IMR-90 (cell line): ENCODE data around the gene KCP. TPM values are rescaled to one million over a fixed set of nuclear protein-coding genes. Genes with fewer than 3 reads are reported as not detected.
A peak's percentile ranks its signal among the peaks of the same experiment; 100 is the strongest.

Experiments used
- ATAC-seq: fragments of 200-7000 bp; cut with Tn5 transposase; 2 replicates; pipeline ENCODE4 v1.9.1; 2020; ENCODE audit warnings: low read depth, mild to moderate bottlenecking, moderate library complexity
- BruUV-seq: library from RNA; stranded (reverse); fragments of 400-500 nt; replicated peaks from 2 replicates; lab custom pipeline; 2021; lab: Mats Ljungman, UMichigan
- CTCF ChIA-PET: fragments of 300-600 bp; formaldehyde crosslinking; extraction: SDS; loops from one replicate; lab custom pipeline; 2021; ENCODE audit warnings: antibody characterized with exemption; lab: Yijun Ruan, JAX
- POLR2A ChIA-PET: fragments of 300-600 bp; sonication (Branson Sonifier 250); formaldehyde crosslinking; loops from one replicate; lab custom pipeline; 2022; ENCODE audit warnings: antibody characterized with exemption; ENCODE audit not compliant: unreplicated experiment; lab: Charles Lee
- DNase-seq: peaks from one replicate; pipeline ENCODE4 v3.0.0; 2013
- H2AFZ ChIP-seq: replicated peaks from 2 replicates; pipeline ENCODE3; 2013; ENCODE audit warnings: low read length, mild to moderate bottlenecking; ENCODE audit not compliant: poor library complexity
- H2AK5ac ChIP-seq: 2 replicates; pipeline ENCODE4 v1.6.1; 2013; ENCODE audit warnings: low read depth, low read length, inconsistent platforms
- H2AK9ac ChIP-seq: replicated peaks from 2 replicates; pipeline ENCODE3; 2013; ENCODE audit warnings: mild to moderate bottlenecking, low read depth, low read length, moderate library complexity; ENCODE audit not compliant: poor library complexity
- H2BK120ac ChIP-seq: 2 replicates; pipeline ENCODE4 v1.6.1; 2013; ENCODE audit warnings: low read depth, low read length, inconsistent platforms
- H2BK15ac ChIP-seq: 3 replicates; pipeline ENCODE4 v1.6.1; 2013; ENCODE audit warnings: low read depth, low read length, inconsistent platforms
- H2BK20ac ChIP-seq: 2 replicates; pipeline ENCODE4 v1.6.1; 2013; ENCODE audit warnings: low read depth, mild to moderate bottlenecking, inconsistent platforms, low read length, moderate library complexity
- H2BK5ac ChIP-seq: 2 replicates; pipeline ENCODE4 v1.6.1; 2013; ENCODE audit warnings: mild to moderate bottlenecking, low read depth, low read length, inconsistent platforms; ENCODE audit not compliant: poor library complexity, severe bottlenecking
- H3K14ac ChIP-seq: replicated peaks from 2 replicates; pipeline ENCODE4 v1.6.1; 2013; ENCODE audit warnings: low read depth, low read length, inconsistent platforms
- H3K18ac ChIP-seq: 2 replicates; pipeline ENCODE4 v1.6.1; 2013; ENCODE audit warnings: low read depth, low read length, control low read depth
- H3K23ac ChIP-seq: 2 replicates; pipeline ENCODE4 v1.6.1; 2013; ENCODE audit warnings: low read depth, low read length, inconsistent platforms
- H3K27ac ChIP-seq: 2 replicates; pipeline ENCODE4 v1.5.1; 2013; ENCODE audit warnings: mild to moderate bottlenecking, control low read depth, low read length; ENCODE audit not compliant: insufficient read depth
- H3K27me3 ChIP-seq: 2 replicates; pipeline ENCODE4 v1.6.1; 2013; ENCODE audit warnings: low read length; ENCODE audit not compliant: control insufficient read depth, insufficient read depth
- H3K36me3 ChIP-seq: 2 replicates; pipeline ENCODE4 v1.6.1; 2013; ENCODE audit warnings: low read length, mixed read lengths; ENCODE audit not compliant: control insufficient read depth, insufficient read depth
- H3K4ac ChIP-seq: 2 replicates; pipeline ENCODE4 v1.6.1; 2013; ENCODE audit warnings: low read depth, low read length, inconsistent platforms
- H3K4me1 ChIP-seq: 2 replicates; pipeline ENCODE4 v1.6.1; 2013; ENCODE audit warnings: low read length, mixed read lengths; ENCODE audit not compliant: control insufficient read depth, insufficient read depth
- H3K4me2 ChIP-seq: 2 replicates; pipeline ENCODE4 v1.6.1; 2013; ENCODE audit warnings: low read depth, mild to moderate bottlenecking, control low read depth, low read length, moderate library complexity
- H3K4me3 ChIP-seq: 2 replicates; pipeline ENCODE4 v1.5.1; 2013; ENCODE audit warnings: low read depth, mild to moderate bottlenecking, control low read depth, low read length, moderate library complexity; ENCODE audit not compliant: insufficient read depth
- H3K56ac ChIP-seq: 2 replicates; pipeline ENCODE4 v1.6.1; 2013; ENCODE audit warnings: low read length, inconsistent platforms; ENCODE audit not compliant: insufficient read depth; ENCODE audit errors: extremely low read depth
- H3K79me1 ChIP-seq, 2 experiments: 2 replicates each; pipeline ENCODE4 v1.6.1; 2013; ENCODE audit warnings: low read length in 2 of 2, inconsistent platforms in 1 of 2, low read depth in 1 of 2
- H3K9ac ChIP-seq: 2 replicates; pipeline ENCODE4 v1.6.1; 2013; ENCODE audit warnings: low read depth, low read length, control low read depth
- H3K9me1 ChIP-seq: 2 replicates; pipeline ENCODE4 v1.6.1; 2013; ENCODE audit warnings: low read length, inconsistent platforms; ENCODE audit not compliant: insufficient read depth
- H3K9me3 ChIP-seq: 2 replicates; pipeline ENCODE4 v1.6.1; 2013; ENCODE audit warnings: low read length; ENCODE audit not compliant: control insufficient read depth, insufficient read depth
- H4K20me1 ChIP-seq: 2 replicates; pipeline ENCODE4 v1.6.1; 2013; ENCODE audit warnings: low read length, inconsistent platforms; ENCODE audit not compliant: insufficient read depth
- H4K5ac ChIP-seq: 2 replicates; pipeline ENCODE4 v1.6.1; 2013; ENCODE audit warnings: mild to moderate bottlenecking, low read depth, low read length, control low read depth
- H4K8ac ChIP-seq, 2 experiments: 2 replicates each; pipeline ENCODE4 v1.6.1; 2013; ENCODE audit warnings: low read depth in 2 of 2, low read length in 2 of 2, control low read depth in 1 of 2, inconsistent platforms in 1 of 2
- H4K91ac ChIP-seq: 2 replicates; pipeline ENCODE4 v1.6.1; 2013; ENCODE audit warnings: low read depth, low read length, inconsistent platforms; ENCODE audit not compliant: insufficient read depth
- BHLHE40 ChIP-seq: fragments of 150-350 bp; IDR thresholded peaks from 2 replicates; pipeline ENCODE4 v1.6.1; 2016; ENCODE audit warnings: mild to moderate bottlenecking, low read depth, low read length
- CHD1 ChIP-seq: IDR thresholded peaks from 2 replicates; pipeline ENCODE4 v1.6.1; 2012; ENCODE audit warnings: low read depth, low read length, improper control_type of control experiment
- CTCF ChIP-seq: conservative IDR thresholded peaks from 2 replicates; pipeline ENCODE4 v1.5.1; 2012; ENCODE audit warnings: mild to moderate bottlenecking, low read depth, low read length, improper control_type of control experiment
- ELK1 ChIP-seq: fragments of 150-350 bp; IDR thresholded peaks from 2 replicates; pipeline ENCODE4 v1.6.1; 2016; ENCODE audit warnings: low read depth, mild to moderate bottlenecking, low read length, moderate library complexity, borderline replicate concordance
- FOS ChIP-seq: fragments of 150-350 bp; IDR thresholded peaks from 2 replicates; pipeline ENCODE4 v1.6.1; 2016; ENCODE audit warnings: low read depth, low read length
- MAFK ChIP-seq: IDR thresholded peaks from 2 replicates; pipeline ENCODE4 v1.6.1; 2012; ENCODE audit warnings: low read depth, low read length, improper control_type of control experiment
- MXI1 ChIP-seq: IDR thresholded peaks from 2 replicates; pipeline ENCODE4 v1.6.1; 2012; ENCODE audit warnings: low read depth, mild to moderate bottlenecking, low read length, moderate library complexity, borderline replicate concordance
- RCOR1 ChIP-seq: IDR thresholded peaks from 2 replicates; pipeline ENCODE4 v1.6.1; 2012; ENCODE audit warnings: mild to moderate bottlenecking, low read length, improper control_type of control experiment; ENCODE audit not compliant: insufficient replicate concordance
- SMC3 ChIP-seq: fragments of 150-350 bp; IDR thresholded peaks from 2 replicates; pipeline ENCODE4 v1.6.1; 2016; ENCODE audit warnings: low read depth, mild to moderate bottlenecking, antibody characterized with exemption, low read length, moderate library complexity
- WGBS, 2 experiments: methylation state at CpG; one replicate each; pipeline versions ENCODE4 v1.1.5 to v1.1.7; 2013; ENCODE audit warnings: missing lambda C conversion rate in 2 of 2; ENCODE audit not compliant: insufficient read length in 1 of 2; ENCODE audit errors: extremely low coverage in 2 of 2; 5-methylcytosine and 5-hydroxymethylcytosine counted together
- dilution Hi-C: fragments of 300-500 bp; cut with HindIII; formaldehyde crosslinking; loops from one replicate; pipeline ENCODE4 v1.14.3; 2018; ENCODE audit warnings: low sequenced_read_pairs; ENCODE audit not compliant: unreplicated experiment
- in situ Hi-C: fragments of 300-500 bp; cut with MboI; formaldehyde crosslinking; loops from 3 replicates; pipeline ENCODE4 v1.14.3; 2019; ENCODE audit warnings: low sequenced_read_pairs, inconsistent platforms, mixed read lengths
- intact Hi-C: fragments of 100-400 bp; cut with micrococcal nuclease; formaldehyde crosslinking; loops from 2 replicates; pipeline ENCODE4 v1.10.0; 2022
- polyA plus RNA-seq, 3 experiments: library from polyadenylated mRNA; depleted of rRNA; stranded (reverse); fragments of >200 nt; gene quantifications; 2 replicates each; pipeline ENCODE4 v1.2.3, GENCODE V29; 2012; ENCODE audit warnings: low replicate concordance in 1 of 3
- total RNA-seq: library from RNA; depleted of rRNA; stranded (reverse); fragments of >200 nt; gene quantifications from 2 replicates; pipeline ENCODE4 v1.2.3, GENCODE V29; 2012

Gene KCP
- total and polyA plus RNA-seq, 2 of the 4 experiments (the other 2 are of a cell fraction), result 0.03 TPM; not detected in 1

- no TSS peak for BruUV-seq
- POLR2A ChIA-PET, result no interaction called here
- Histone ChIP-seq H4K8ac (no peak overlapping the region), H3K27ac (no peak overlapping the region; the same call in 1 of the 2 replicates), H3K18ac (no peak overlapping the region), H3K4me2 (no peak overlapping the region), H3K9ac (no peak overlapping the region), H4K5ac (no peak overlapping the region), H3K56ac (no peak overlapping the region), H2BK5ac (no peak overlapping the region), H2BK15ac (no peak overlapping the region), H3K4me1 (peaks cover 14% of the 10 kb centered on the region), H3K79me1 (peaks cover 32 to 92% of the 10 kb centered on the region in 2 experiments), H2AK9ac (peak overlapping the region; percentile 48), H2AK5ac (no peak overlapping the region), H3K23ac (no peak overlapping the region), H4K91ac (no peak overlapping the region), H3K27me3 (no peaks in the 10 kb centered on the region), H3K14ac (no peak overlapping the region), H3K9me1 (no peaks in the 10 kb centered on the region; the same call in 1 of the 2 replicates), H2BK120ac (no peak overlapping the region), H3K4me3 (no peak overlapping the region), H3K4ac (no peak overlapping the region), H3K9me3 (no peaks in the 10 kb centered on the region), H3K36me3 (peaks cover 97% of the 10 kb centered on the region), H2AFZ (no peak overlapping the region), H4K20me1 (peaks cover 99% of the 10 kb centered on the region), H2BK20ac (no peak overlapping the region)
- TF ChIP-seq MAFK (no peak), CTCF (no peak), RCOR1 (no peak), SMC3 (no peak), ELK1 (no peak), CHD1 (no peak), FOS (no peak), BHLHE40 (no peak), MXI1 (no peak)
- ATAC-seq, result no peak
- WGBS, 2 experiments, result no CpG with 5 or more reads among the region's 23 CpGs
- DNase-seq, result no peak
- CTCF ChIA-PET, result no interaction called here
- in situ Hi-C loops, result no loop called here
- dilution Hi-C loops, result no loop called here
- intact Hi-C loops, result no loop called here
Observed at GRCh38 chr7:128840326-128841170, 70.0 kb downstream of the KCP start.
